Hypothalamus (tissue), 51 donors: ENCODE measurements around the gene UNC45A.
A peak's percentile ranks its signal among the peaks of the same experiment; 100 is the strongest.
"Not testable (repeated sequence)": the region's sequence is repeated elsewhere in the genome, so short reads cannot be mapped to it uniquely, and the experiment has no call there.

Source experiments
- DNase-seq, 51 donors: peaks; one replicate each; lab custom pipeline; 2025; lab: John Stamatoyannopoulos, UW

Gene UNC45A

GRCh38 chr15:90915808-90916440 is 19.2 kb upstream of the UNC45A start:
- DNase-seq: peak in 6 of 51 donors; percentile 3 to 52 (median 17)

GRCh38 chr15:90916461-90916860 is 18.6 kb upstream of the UNC45A start:
- no peak for DNase-seq

- DNase-seq: no peak
These were observed 17.5 kb upstream of the UNC45A start for GRCh38 chr15:90917569-90917968.

- DNase-seq: no peak
These were observed 16.9 kb upstream of the UNC45A start for GRCh38 chr15:90918034-90918788.

GRCh38 chr15:90918835-90919234 is 16.2 kb upstream of the UNC45A start:
- no peak for DNase-seq

- DNase-seq: no peak
These were observed 13.2 kb upstream of the UNC45A start for GRCh38 chr15:90921887-90922286.

GRCh38 chr15:90922712-90923322 is 12.3 kb upstream of the UNC45A start:
- not testable (repeated sequence) for DNase-seq

GRCh38 chr15:90924375-90924774 is 10.7 kb upstream of the UNC45A start:
- no peak for DNase-seq

- not testable (repeated sequence) for DNase-seq
These were observed 8.3 kb upstream of the UNC45A start for GRCh38 chr15:90926766-90927165.

GRCh38 chr15:90928106-90928505 is 7.0 kb upstream of the UNC45A start:
- DNase-seq: not testable (repeated sequence)

- DNase-seq: peak in 1 of 51 donors; percentile 27
These were observed 5.7 kb upstream of the UNC45A start for GRCh38 chr15:90929246-90930019.

GRCh38 chr15:90930861-90931574 is 4.1 kb upstream of the UNC45A start:
- no peak for DNase-seq

GRCh38 chr15:90931575-90931827 is 3.6 kb upstream of the UNC45A start:
- DNase-seq: peak in 1 of 51 donors; percentile 13

- peak in 50 of 51 donors; percentile 27 to 92 (median 72) for DNase-seq
These were observed 3.0 kb upstream of the UNC45A start, which contains the start of gene HDDC3 for GRCh38 chr15:90931828-90932659. Gene HDDC3, minus strand, starts transcription at chr15:90932549. Its CDS starts 9 bp downstream, at chr15:90932540.

GRCh38 chr15:90932660-90932991 is 2.5 kb upstream of the UNC45A start:
- DNase-seq: no peak

- DNase-seq: no peak
These were observed 1.8 kb upstream of the UNC45A start for GRCh38 chr15:90933301-90933700.

- DNase-seq: peak; percentile 17 to 91 (median 69)
These were observed 683 bp upstream of the UNC45A start for GRCh38 chr15:90934256-90934948.

GRCh38 chr15:90936823-90937222 is 1.7 kb downstream of the UNC45A start:
- no peak for DNase-seq

- no peak for DNase-seq
These were observed 3.2 kb downstream of the UNC45A start for GRCh38 chr15:90938261-90938660.
